Measurements from ENCODE around the gene GGNBP2.

The GGNBP2 gene

DNA sequence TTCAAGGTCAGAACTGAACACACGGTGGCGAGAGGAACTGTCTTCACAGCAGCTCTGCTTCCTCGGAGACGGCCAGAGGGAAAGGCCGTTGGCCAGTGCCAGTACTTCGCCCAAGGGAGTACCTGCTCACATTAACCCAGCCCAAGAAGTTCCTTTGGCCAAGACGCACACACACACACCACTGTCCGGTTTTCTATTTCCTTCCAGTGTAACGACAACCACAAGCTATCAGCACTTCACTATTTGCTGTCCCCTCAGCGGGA lies 744 bp upstream of the GGNBP2 start:
- Histone ChIP-seq H3K4me3 (replicated peaks; ENCODE audit: insufficient read depth, low read length) (peak overlapping the region; percentile 67), H3K27ac (replicated peaks) (peak overlapping the region; percentile 100), H3K27me3 (ENCODE audit: insufficient read depth, poor library complexity, severe bottlenecking) (no peaks in the 10 kb centered on the region)
- DNase-seq (ENCODE audit: low read depth in 1 of 2, low spot score in 1 of 2) = peak in 1 of 2 experiments; percentile 74
- TF ChIP-seq GABPA (IDR thresholded peaks at IDR 0.05; ENCODE audit: low read depth) (no peak), SPI1 (IDR thresholded peaks at IDR 0.05; ENCODE audit: borderline replicate concordance, low read depth) (no peak; the same call in 1 of the 2 replicates), POLR2AphosphoS5 (IDR thresholded peaks at IDR 0.05; ENCODE audit: low read depth) (no peak)
- TF ChIP-seq, protein P1, sequence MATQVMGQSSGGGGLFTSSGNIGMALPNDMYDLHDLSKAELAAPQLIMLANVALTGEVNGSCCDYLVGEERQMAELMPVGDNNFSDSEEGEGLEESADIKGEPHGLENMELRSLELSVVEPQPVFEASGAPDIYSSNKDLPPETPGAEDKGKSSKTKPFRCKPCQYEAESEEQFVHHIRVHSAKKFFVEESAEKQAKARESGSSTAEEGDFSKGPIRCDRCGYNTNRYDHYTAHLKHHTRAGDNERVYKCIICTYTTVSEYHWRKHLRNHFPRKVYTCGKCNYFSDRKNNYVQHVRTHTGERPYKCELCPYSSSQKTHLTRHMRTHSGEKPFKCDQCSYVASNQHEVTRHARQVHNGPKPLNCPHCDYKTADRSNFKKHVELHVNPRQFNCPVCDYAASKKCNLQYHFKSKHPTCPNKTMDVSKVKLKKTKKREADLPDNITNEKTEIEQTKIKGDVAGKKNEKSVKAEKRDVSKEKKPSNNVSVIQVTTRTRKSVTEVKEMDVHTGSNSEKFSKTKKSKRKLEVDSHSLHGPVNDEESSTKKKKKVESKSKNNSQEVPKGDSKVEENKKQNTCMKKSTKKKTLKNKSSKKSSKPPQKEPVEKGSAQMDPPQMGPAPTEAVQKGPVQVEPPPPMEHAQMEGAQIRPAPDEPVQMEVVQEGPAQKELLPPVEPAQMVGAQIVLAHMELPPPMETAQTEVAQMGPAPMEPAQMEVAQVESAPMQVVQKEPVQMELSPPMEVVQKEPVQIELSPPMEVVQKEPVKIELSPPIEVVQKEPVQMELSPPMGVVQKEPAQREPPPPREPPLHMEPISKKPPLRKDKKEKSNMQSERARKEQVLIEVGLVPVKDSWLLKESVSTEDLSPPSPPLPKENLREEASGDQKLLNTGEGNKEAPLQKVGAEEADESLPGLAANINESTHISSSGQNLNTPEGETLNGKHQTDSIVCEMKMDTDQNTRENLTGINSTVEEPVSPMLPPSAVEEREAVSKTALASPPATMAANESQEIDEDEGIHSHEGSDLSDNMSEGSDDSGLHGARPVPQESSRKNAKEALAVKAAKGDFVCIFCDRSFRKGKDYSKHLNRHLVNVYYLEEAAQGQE (IDR thresholded peaks at IDR 0.05; ENCODE audit: insufficient replicate concordance, low read depth) = no peak
- TF ChIP-seq, protein P2, sequence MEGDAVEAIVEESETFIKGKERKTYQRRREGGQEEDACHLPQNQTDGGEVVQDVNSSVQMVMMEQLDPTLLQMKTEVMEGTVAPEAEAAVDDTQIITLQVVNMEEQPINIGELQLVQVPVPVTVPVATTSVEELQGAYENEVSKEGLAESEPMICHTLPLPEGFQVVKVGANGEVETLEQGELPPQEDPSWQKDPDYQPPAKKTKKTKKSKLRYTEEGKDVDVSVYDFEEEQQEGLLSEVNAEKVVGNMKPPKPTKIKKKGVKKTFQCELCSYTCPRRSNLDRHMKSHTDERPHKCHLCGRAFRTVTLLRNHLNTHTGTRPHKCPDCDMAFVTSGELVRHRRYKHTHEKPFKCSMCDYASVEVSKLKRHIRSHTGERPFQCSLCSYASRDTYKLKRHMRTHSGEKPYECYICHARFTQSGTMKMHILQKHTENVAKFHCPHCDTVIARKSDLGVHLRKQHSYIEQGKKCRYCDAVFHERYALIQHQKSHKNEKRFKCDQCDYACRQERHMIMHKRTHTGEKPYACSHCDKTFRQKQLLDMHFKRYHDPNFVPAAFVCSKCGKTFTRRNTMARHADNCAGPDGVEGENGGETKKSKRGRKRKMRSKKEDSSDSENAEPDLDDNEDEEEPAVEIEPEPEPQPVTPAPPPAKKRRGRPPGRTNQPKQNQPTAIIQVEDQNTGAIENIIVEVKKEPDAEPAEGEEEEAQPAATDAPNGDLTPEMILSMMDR (IDR thresholded peaks at IDR 0.05; ENCODE audit: insufficient read depth, low read length) = no peak

DNA sequence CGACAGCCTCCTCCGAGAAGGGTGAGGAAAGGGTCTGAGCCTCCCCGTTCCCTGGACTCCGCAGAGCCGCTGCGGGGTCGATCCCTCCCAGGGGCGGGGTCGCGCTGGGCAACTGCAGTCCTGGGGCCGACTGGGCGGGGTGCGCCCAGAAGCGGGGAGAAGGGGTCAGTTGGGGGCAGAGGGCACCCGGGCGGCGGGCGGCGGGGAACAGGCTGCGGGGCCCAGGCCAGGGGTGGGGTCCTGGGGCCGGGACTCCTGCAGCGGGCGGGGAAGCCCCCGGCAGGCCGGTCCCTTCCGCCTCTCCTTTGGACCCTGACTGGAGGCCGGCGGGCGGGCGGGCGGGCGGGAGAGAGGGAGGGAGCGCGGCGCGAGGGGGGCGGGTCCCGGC lies 352 bp downstream of the GGNBP2 start:
- H3K27ac ChIP-seq (replicated peaks) = peak overlapping the region; percentile 100
- H3K27me3 ChIP-seq (ENCODE audit: insufficient read depth, poor library complexity, severe bottlenecking) = no peaks in the 10 kb centered on the region
- no peak for DNase-seq (ENCODE audit: low read depth in 1 of 2, low spot score in 1 of 2)
- TF ChIP-seq GABPA (IDR thresholded peaks at IDR 0.05; ENCODE audit: low read depth) = no peak
- no peak for TF ChIP-seq SPI1 (IDR thresholded peaks at IDR 0.05; ENCODE audit: borderline replicate concordance, low read depth)
- TF ChIP-seq POLR2AphosphoS5 (IDR thresholded peaks at IDR 0.05; ENCODE audit: low read depth) = no peak
- TF ChIP-seq, protein P1 (IDR thresholded peaks at IDR 0.05; ENCODE audit: insufficient replicate concordance, low read depth) = no peak
- TF ChIP-seq, protein P2 (IDR thresholded peaks at IDR 0.05; ENCODE audit: insufficient read depth, low read length) = no peak
- H3K4me3 ChIP-seq (replicated peaks; ENCODE audit: insufficient read depth, low read length) = peak overlapping the region; percentile 67

DNA sequence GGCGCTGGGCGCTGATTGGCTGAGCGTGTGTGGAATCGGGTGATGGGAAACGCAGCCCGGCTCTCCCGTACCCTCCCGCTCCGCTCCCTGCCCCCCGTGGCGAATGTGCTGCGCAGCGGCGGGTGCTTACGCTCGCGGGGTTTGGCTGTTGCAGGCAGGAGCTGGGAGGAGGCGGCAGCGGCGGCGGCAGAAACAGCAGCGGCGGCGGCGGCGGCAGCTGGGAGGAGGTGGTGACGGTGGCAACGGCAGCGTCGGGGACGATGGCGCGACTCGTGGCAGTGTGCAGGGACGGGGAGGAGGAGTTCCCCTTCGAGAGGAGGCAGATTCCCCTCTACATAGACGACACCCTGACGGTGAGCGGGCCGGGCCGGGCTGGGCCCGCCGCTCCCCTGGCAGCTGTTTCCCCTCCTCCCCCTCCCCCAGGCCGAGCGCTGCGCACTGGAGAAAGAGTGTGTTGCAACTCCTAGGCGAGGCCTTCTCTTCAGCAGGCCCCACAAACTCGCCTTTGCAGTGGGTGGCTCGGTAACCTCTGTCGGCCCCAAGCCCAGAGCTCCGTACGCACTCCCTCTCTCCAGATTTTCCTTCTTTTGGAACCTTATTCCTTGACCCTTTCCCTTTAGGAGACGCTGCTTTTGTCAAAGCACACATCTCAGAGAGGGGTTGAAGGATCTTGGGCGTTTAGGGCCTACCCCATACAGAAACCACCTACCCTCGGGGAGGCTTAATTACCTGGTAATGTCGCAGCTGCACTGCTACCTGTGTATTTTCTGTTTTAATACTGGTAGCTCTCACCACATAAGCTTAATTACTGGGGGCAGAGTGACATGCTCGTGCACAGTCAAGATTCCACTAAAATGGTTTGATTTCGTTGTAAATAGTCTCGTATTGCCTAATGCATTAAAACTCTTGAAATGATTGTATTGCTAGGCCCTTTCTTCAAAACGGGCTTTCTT lies 1.0 kb downstream of the GGNBP2 start:
- TF ChIP-seq GABPA (IDR thresholded peaks at IDR 0.05; ENCODE audit: low read depth) (peak; percentile 55), POLR2AphosphoS5 (IDR thresholded peaks at IDR 0.05; ENCODE audit: low read depth) (peak; percentile 69), SPI1 (IDR thresholded peaks at IDR 0.05; ENCODE audit: borderline replicate concordance, low read depth) (no peak)
- TF ChIP-seq, protein P1 (IDR thresholded peaks at IDR 0.05; ENCODE audit: insufficient replicate concordance, low read depth) = no peak
- TF ChIP-seq, protein P2 (IDR thresholded peaks at IDR 0.05; ENCODE audit: insufficient read depth, low read length) = no peak
- peak; percentile 88 to 97 for DNase-seq (ENCODE audit: low read depth in 1 of 2, low spot score in 1 of 2)
- peak overlapping the region; percentile 100 for H3K27ac ChIP-seq (replicated peaks)
- no peaks in the 10 kb centered on the region for H3K27me3 ChIP-seq (ENCODE audit: insufficient read depth, poor library complexity, severe bottlenecking)
- H3K4me3 ChIP-seq (replicated peaks; ENCODE audit: insufficient read depth, low read length) = peak overlapping the region; percentile 67
